A204.1 (cell line): ENCODE results near the gene CPM.

ENCODE experiments used
- FAIRE-seq: peaks from 2 replicates; lab custom pipeline; 2012; peaks lifted over from hg19 to GRCh38; lab: Jason Lieb, UNC

Gene CPM

GRCh38 chr12:68932961-68933893 lies at the start of gene CPM:
Gene CPM (minus strand): TSS chr12:68933171. CDS start chr12:68932837, 334 bp downstream.
- no peak for FAIRE-seq

GRCh38 chr12:68981516-68981915 lies 48.5 kb upstream of the CPM start:
- FAIRE-seq = no peak

GRCh38 chr12:68980476-68981212 lies 47.7 kb upstream of the CPM start:
- FAIRE-seq = no peak

GRCh38 chr12:68978678-68979077 lies 45.7 kb upstream of the CPM start:
- FAIRE-seq = no peak

- FAIRE-seq = no peak
These were observed 45.1 kb upstream of the CPM start for GRCh38 chr12:68977909-68978610.

- FAIRE-seq = no peak
These were observed 44.4 kb upstream of the CPM start for GRCh38 chr12:68977335-68977734.

GRCh38 chr12:68976395-68976841 lies 43.4 kb upstream of the CPM start:
- FAIRE-seq = no peak

- no peak for FAIRE-seq
These were observed 42.8 kb upstream of the CPM start for GRCh38 chr12:68975811-68976210.

- FAIRE-seq = no peak
These were observed 39.6 kb upstream of the CPM start for GRCh38 chr12:68972595-68972994.

- FAIRE-seq = no peak
These were observed 38.4 kb upstream of the CPM start for GRCh38 chr12:68971404-68971803.

GRCh38 chr12:68970951-68971350 lies 38.0 kb upstream of the CPM start:
- no peak for FAIRE-seq

GRCh38 chr12:68970306-68970705 lies 37.3 kb upstream of the CPM start:
- no peak for FAIRE-seq

GRCh38 chr12:68967046-68967445 lies 34.1 kb upstream of the CPM start:
- FAIRE-seq = no peak

GRCh38 chr12:68963856-68964745 lies 31.1 kb upstream of the CPM start:
- FAIRE-seq = no peak

- no peak for FAIRE-seq
These were observed 30.2 kb upstream of the CPM start for GRCh38 chr12:68962877-68963855.

- no peak for FAIRE-seq
These were observed 27.0 kb upstream of the CPM start for GRCh38 chr12:68959891-68960464.

GRCh38 chr12:68959143-68959858 lies 26.3 kb upstream of the CPM start:
- no peak for FAIRE-seq

GRCh38 chr12:68958322-68958721 lies 25.4 kb upstream of the CPM start:
- FAIRE-seq = no peak

GRCh38 chr12:68957273-68957672 lies 24.3 kb upstream of the CPM start:
- no peak for FAIRE-seq
